Measurements from ENCODE around the gene NUP42. TPM values are rescaled to one million over a fixed set of nuclear protein-coding genes. Genes with fewer than 3 reads are reported as not detected.
"Not testable (repeated sequence)": the region's sequence is repeated elsewhere in the genome, so short reads cannot be mapped to it uniquely, and the experiment has no call there.

The NUP42 gene
- total and polyA plus RNA-seq, 8 donors = 7.3 to 24.9 (median 10.9) TPM

- intact Hi-C loops (cut with DNase I) = no loop called here
- Histone ChIP-seq H3K27me3 (no peaks in the 10 kb centered on the region), H3K4me1 (peaks cover 0 to 16% (median 6%) of the 10 kb centered on the region in 3 donors), H3K4me3 (no peak overlapping the region), H3K36me3 (peaks cover 0 to 33% (median 0%) of the 10 kb centered on the region in 3 donors), H3K27ac (no peak overlapping the region), H3K9me3 (no peaks in the 10 kb centered on the region)
- DNase-seq = no peak
- no peak for ATAC-seq
- TF ChIP-seq CTCF (IDR thresholded peaks at IDR 0.05) = no peak
- 69 to 81% methylated on average over 1 of the region's 1 CpG for WGBS, 2 donors
- no peak for FAIRE-seq
These were observed 2.4 kb downstream of the NUP42 start for GRCh38 chr7:23184291-23184690.

GRCh38 chr7:23184709-23185359 lies 3.0 kb downstream of the NUP42 start:
- Histone ChIP-seq H3K27me3 (no peaks in the 10 kb centered on the region), H3K4me1 (peaks cover 0 to 16% (median 6%) of the 10 kb centered on the region in 3 donors), H3K9me3 (no peaks in the 10 kb centered on the region), H3K4me3 (no peak overlapping the region), H3K36me3 (peaks cover 0 to 33% (median 0%) of the 10 kb centered on the region in 3 donors), H3K27ac (no peak overlapping the region)
- intact Hi-C loops (cut with DNase I) = no loop called here
- FAIRE-seq (no peak), DNase-seq (no peak), ATAC-seq (no peak)
- no peak for TF ChIP-seq CTCF (IDR thresholded peaks at IDR 0.05)
- 74 to 86% methylated on average over 4 of the region's 4 CpGs for WGBS, 2 donors

GRCh38 chr7:23185980-23186379 lies 4.1 kb downstream of the NUP42 start:
- no peak for TF ChIP-seq CTCF (IDR thresholded peaks at IDR 0.05)
- intact Hi-C loops (cut with DNase I) = no loop called here
- ATAC-seq (no peak), FAIRE-seq (no peak), DNase-seq (no peak)
- Histone ChIP-seq H3K36me3 (peaks cover 0 to 33% (median 0%) of the 10 kb centered on the region in 3 donors), H3K9me3 (no peaks in the 10 kb centered on the region), H3K4me1 (peaks cover 0 to 16% (median 6%) of the 10 kb centered on the region in 3 donors), H3K27me3 (no peaks in the 10 kb centered on the region), H3K4me3 (no peak overlapping the region), H3K27ac (no peak overlapping the region)
- WGBS, 2 donors = 45 to 53% methylated on average over 1 of the region's 1 CpG

- no peak for FAIRE-seq
- no peaks in the 10 kb centered on the region for H3K27me3 ChIP-seq
- no peak for TF ChIP-seq CTCF (IDR thresholded peaks at IDR 0.05)
These were observed 9.2 kb downstream of the NUP42 start for GRCh38 chr7:23191022-23191421.

GRCh38 chr7:23193650-23194227 lies 11.9 kb downstream of the NUP42 start:
- H3K4me3 ChIP-seq; ATAC-seq; H3K9me3 ChIP-seq; FAIRE-seq; intact Hi-C loops (cut with DNase I); H3K27ac ChIP-seq; H3K4me1 ChIP-seq; DNase-seq; H3K27me3 ChIP-seq: not testable (repeated sequence)
- peaks cover 0 to 10% (median 0%) of the 10 kb centered on the region in 3 donors for H3K36me3 ChIP-seq
- 96 to 98% methylated on average over 27 of the region's 27 CpGs for WGBS, 2 donors

More at GRCh38 chr7:23191022-23191421, 9.2 kb downstream of the NUP42 start:
- 71 to 72% methylated on average over 2 of the region's 2 CpGs for whole genome bisulfite sequencing, 2 donors
- Histone ChIP-seq H3K36me3 (peaks cover 0 to 34% (median 0%) of the 10 kb centered on the region in 3 donors), H3K9me3 (no peaks in the 10 kb centered on the region), H3K4me3 (no peak overlapping the region), H3K27ac (no peak overlapping the region), H3K4me1 (no peaks in the 10 kb centered on the region)
- DNase-seq (no peak), ATAC-seq (peak in 1 of 4 donors; percentile 43)
- intact Hi-C loops (cut with DNase I) = no loop called here
